H1 (cell line): ENCODE measurements around the gene CDC26. TPM values are rescaled to one million over a fixed set of nuclear protein-coding genes. Genes with fewer than 3 reads are reported as not detected.

Experiments used
- CTCF ChIA-PET: fragments of 300-600 bp; sonication (Branson Sonifier 250); formaldehyde crosslinking; loops from one replicate; lab custom pipeline; 2021; ENCODE audit not compliant: partially characterized antibody; lab: Charles Lee
- POLR2A ChIA-PET: fragments of 300-600 bp; sonication (Branson Sonifier 250); formaldehyde crosslinking; loops from one replicate; lab custom pipeline; 2021; ENCODE audit warnings: inconsistent platforms; ENCODE audit not compliant: partially characterized antibody; lab: Charles Lee
- DNase-seq, 2 experiments: peaks; one replicate each; pipeline versions ENCODE4 v3.0.0 to v3.0.0-alpha.2; 2010 to 2022; ENCODE audit warnings: low spot score in 2 of 2, low read depth in 1 of 2, mixed read lengths in 1 of 2
- FAIRE-seq: peaks from 2 replicates; lab custom pipeline; 2011; peaks lifted over from hg19 to GRCh38; lab: Jason Lieb, UNC
- H2AFZ ChIP-seq: 2 replicates; pipeline ENCODE4 v1.8.1; 2012; ENCODE audit warnings: low read length, inconsistent platforms
- H2AK5ac ChIP-seq: 2 replicates; pipeline ENCODE4 v1.6.1; 2013; ENCODE audit warnings: low read depth, low read length
- H2BK120ac ChIP-seq: replicated peaks from 2 replicates; pipeline ENCODE3; 2013; ENCODE audit warnings: low read depth, low read length, inconsistent platforms
- H2BK12ac ChIP-seq: 2 replicates; pipeline ENCODE4 v1.6.1; 2013; ENCODE audit warnings: low read depth, low read length
- H2BK15ac ChIP-seq: 2 replicates; pipeline ENCODE4 v1.6.1; 2013; ENCODE audit warnings: low read length
- H2BK20ac ChIP-seq: 2 replicates; pipeline ENCODE4 v1.6.1; 2013; ENCODE audit warnings: low read length
- H2BK5ac ChIP-seq: 2 replicates; pipeline ENCODE4 v1.6.1; 2013; ENCODE audit warnings: low read depth, low read length
- H3K14ac ChIP-seq: 2 replicates; pipeline ENCODE4 v1.6.1; 2013; ENCODE audit warnings: inconsistent platforms; ENCODE audit not compliant: insufficient read length
- H3K18ac ChIP-seq: 2 replicates; pipeline ENCODE4 v1.6.1; 2013; ENCODE audit warnings: low read length; ENCODE audit errors: extremely low read depth
- H3K23ac ChIP-seq: 2 replicates; pipeline ENCODE4 v1.6.1; 2013; ENCODE audit warnings: inconsistent platforms; ENCODE audit not compliant: insufficient read length
- H3K23me2 ChIP-seq: 2 replicates; pipeline ENCODE4 v1.6.1; 2013; ENCODE audit warnings: low read depth, low read length
- H3K27ac ChIP-seq: 2 replicates; pipeline ENCODE4 v1.6.1; 2011; ENCODE audit warnings: low read depth, low read length, inconsistent platforms
- H3K27me3 ChIP-seq, 4 experiments: replicated peaks in 1 of 4; 1 replicate in 1 of 4; 2 replicates in 3 of 4; pipeline versions ENCODE4 v1.6.1 to v1.8.1; 2011 to 2013; ENCODE audit warnings: low read length in 3 of 4, mild to moderate bottlenecking in 3 of 4, inconsistent platforms in 2 of 4, mixed read lengths in 2 of 4, moderate library complexity in 1 of 4; ENCODE audit not compliant: control insufficient read depth in 3 of 4, insufficient read depth in 3 of 4; ENCODE audit errors: extremely low read depth in 1 of 4
- H3K36me3 ChIP-seq, 4 experiments: 2 replicates each; pipeline versions ENCODE4 v1.6.1 to v1.8.1; 2011 to 2013; ENCODE audit warnings: mild to moderate bottlenecking in 4 of 4, low read length in 3 of 4, moderate library complexity in 2 of 4, control low read depth in 1 of 4, inconsistent platforms in 1 of 4; ENCODE audit not compliant: insufficient read depth in 4 of 4, control insufficient read depth in 2 of 4
- H3K4ac ChIP-seq: replicated peaks from 2 replicates; pipeline ENCODE3; 2013; ENCODE audit warnings: low read length, low read depth, mixed read lengths, inconsistent platforms; ENCODE audit not compliant: insufficient read length
- H3K4me1 ChIP-seq, 4 experiments: replicated peaks in 1 of 4; 1 replicate in 1 of 4; 2 replicates in 3 of 4; pipeline versions ENCODE4 v1.6.1 to v1.8.1; 2011 to 2013; ENCODE audit warnings: low read length in 3 of 4, inconsistent platforms in 2 of 4, mixed read lengths in 1 of 4; ENCODE audit not compliant: insufficient read depth in 4 of 4, control insufficient read depth in 3 of 4
- H3K4me2 ChIP-seq, 2 experiments: 2 replicates each; pipeline versions ENCODE4 v1.6.1 to v1.8.1; 2011 to 2013; ENCODE audit warnings: low read depth in 2 of 2, low read length in 2 of 2, control low read depth in 1 of 2, inconsistent platforms in 1 of 2, mild to moderate bottlenecking in 1 of 2; ENCODE audit not compliant: insufficient read depth in 1 of 2
- H3K4me3 ChIP-seq, 4 experiments: fragments of 200-600, 300-600 bp in 1 of 4; sonication (generic), shearing (Covaris generic), sonication (Bioruptor Twin) in 1 of 4; 2 replicates each; pipeline versions ENCODE4 v1.5.1 to v1.8.1; 2011 to 2016; ENCODE audit warnings: low read length in 4 of 4, low read depth in 3 of 4, control low read depth in 2 of 4, inconsistent platforms in 2 of 4, mild to moderate bottlenecking in 2 of 4, mixed read lengths in 1 of 4, moderate library complexity in 1 of 4; ENCODE audit not compliant: insufficient read depth in 2 of 4; ENCODE audit errors: extremely low read depth in 1 of 4
- H3K56ac ChIP-seq: replicated peaks from 2 replicates; pipeline ENCODE3; 2013; ENCODE audit warnings: low read depth, mild to moderate bottlenecking, mixed read lengths, low read length, inconsistent platforms; ENCODE audit not compliant: insufficient read length
- H3K79me1 ChIP-seq: 2 replicates; pipeline ENCODE4 v1.6.1; 2013; ENCODE audit warnings: low read depth, low read length, control low read depth
- H3K79me2 ChIP-seq, 2 experiments: 2 replicates each; pipeline versions ENCODE4 v1.6.1 to v1.8.1; 2012 to 2013; ENCODE audit warnings: low read length in 2 of 2, mild to moderate bottlenecking in 2 of 2, inconsistent platforms in 1 of 2; ENCODE audit not compliant: insufficient read depth in 2 of 2, control insufficient read depth in 1 of 2
- H3K9ac ChIP-seq, 4 experiments: replicated peaks in 1 of 4; 1 replicate in 1 of 4; 2 replicates in 3 of 4; pipeline versions ENCODE4 v1.6.1 to v1.8.1; 2011 to 2013; ENCODE audit warnings: low read depth in 3 of 4, low read length in 3 of 4, control low read depth in 2 of 4, mild to moderate bottlenecking in 2 of 4, moderate library complexity in 2 of 4, inconsistent platforms in 1 of 4; ENCODE audit errors: extremely low read depth in 1 of 4
- H3K9me3 ChIP-seq, 2 experiments: 2 replicates each; pipeline versions ENCODE4 v1.6.1 to v1.8.1; 2012 to 2013; ENCODE audit warnings: mild to moderate bottlenecking in 2 of 2, moderate library complexity in 2 of 2, control low read depth in 1 of 2, inconsistent platforms in 1 of 2, low read depth in 1 of 2, low read length in 1 of 2, mixed read lengths in 1 of 2; ENCODE audit not compliant: insufficient read depth in 2 of 2
- H4K20me1 ChIP-seq, 2 experiments: replicated peaks in 1 of 2; 2 replicates each; pipeline versions ENCODE3 to v1.8.1; 2011 to 2013; ENCODE audit warnings: inconsistent platforms in 2 of 2, low read length in 2 of 2, mild to moderate bottlenecking in 1 of 2; ENCODE audit not compliant: insufficient read depth in 2 of 2, control insufficient read depth in 1 of 2
- H4K5ac ChIP-seq: 2 replicates; pipeline ENCODE4 v1.6.1; 2013; ENCODE audit warnings: low read length, low read depth, mixed read lengths, inconsistent platforms; ENCODE audit not compliant: insufficient read length
- H4K8ac ChIP-seq: 2 replicates; pipeline ENCODE4 v1.8.0; 2013; ENCODE audit warnings: mild to moderate bottlenecking, moderate library complexity, low read length, inconsistent platforms; ENCODE audit not compliant: insufficient read depth; ENCODE audit errors: extremely low read depth
- H4K91ac ChIP-seq: replicated peaks from 2 replicates; pipeline ENCODE3; 2013; ENCODE audit warnings: low read length, mixed read lengths, inconsistent platforms; ENCODE audit not compliant: insufficient read length
- BACH1 ChIP-seq: IDR thresholded peaks from 2 replicates; pipeline ENCODE4 v1.6.1; 2012; ENCODE audit warnings: low read length, improper control_type of control experiment
- BCL11A ChIP-seq, 2 experiments: IDR thresholded peaks; one replicate each; pipeline ENCODE4 v1.6.1; 2011; ENCODE audit warnings: low read depth in 2 of 2, low read length in 2 of 2, mild to moderate bottlenecking in 2 of 2
- BRCA1 ChIP-seq: IDR thresholded peaks from 2 replicates; pipeline ENCODE4 v1.6.1; 2012; ENCODE audit warnings: low read depth, low read length, improper control_type of control experiment
- CBX5 ChIP-seq: fragments of 300-800, 300-1000 bp; sonication (generic); IDR thresholded peaks from 2 replicates; pipeline ENCODE4 v1.7.1; 2016; ENCODE audit warnings: antibody characterized with exemption, low read length, low read depth
- CBX8 ChIP-seq: fragments of 300-800, 300-1000 bp; sonication (generic); IDR thresholded peaks from 2 replicates; pipeline ENCODE4 v1.7.1; 2016; ENCODE audit warnings: low read depth, low read length, borderline replicate concordance
- CREB1 ChIP-seq: IDR thresholded peaks from 2 replicates; pipeline ENCODE4 v1.6.1; 2012; ENCODE audit warnings: inconsistent platforms
- GTF2F1 ChIP-seq: IDR thresholded peaks from 2 replicates; pipeline ENCODE4 v1.6.1; 2012; ENCODE audit warnings: low read depth, low read length, improper control_type of control experiment, borderline replicate concordance
- JUN ChIP-seq: IDR thresholded peaks from 2 replicates; pipeline ENCODE4 v1.6.1; 2011; ENCODE audit warnings: low read depth, mild to moderate bottlenecking, improper control_type of control experiment, low read length
- MAFK ChIP-seq: IDR thresholded peaks from 2 replicates; pipeline ENCODE4 v1.6.1; 2012; ENCODE audit warnings: low read depth, mild to moderate bottlenecking, improper control_type of control experiment, low read length
- SAP30 ChIP-seq: fragments of 300-600 bp; sonication (generic); IDR thresholded peaks from 2 replicates; pipeline ENCODE4 v1.7.1; 2012; ENCODE audit warnings: low read length, moderate library complexity, mild to moderate bottlenecking, inconsistent platforms; ENCODE audit not compliant: insufficient read depth, insufficient replicate concordance
- SIX5 ChIP-seq: IDR thresholded peaks from 2 replicates; pipeline ENCODE4 v1.6.1; 2011; ENCODE audit warnings: mild to moderate bottlenecking, low read depth, low read length
- SP4 ChIP-seq: IDR thresholded peaks from 2 replicates; pipeline ENCODE4 v1.6.1; 2012; ENCODE audit warnings: low read length, inconsistent platforms
- SRF ChIP-seq: IDR thresholded peaks from 2 replicates; pipeline ENCODE4 v1.6.1; 2011; ENCODE audit warnings: mild to moderate bottlenecking, low read depth, low read length, moderate library complexity
- TAF1 ChIP-seq: IDR thresholded peaks from 2 replicates; pipeline ENCODE4 v1.6.1; 2011; ENCODE audit warnings: mild to moderate bottlenecking, low read depth, low read length
- USF2 ChIP-seq: IDR thresholded peaks from 2 replicates; pipeline ENCODE4 v1.6.1; 2011; ENCODE audit warnings: low read length, improper control_type of control experiment
- WGBS, 2 experiments: shearing (Covaris generic) in 1 of 2; methylation state at CpG; one replicate each; pipeline versions ENCODE4 v1.1.6 to v1.1.7; 2013 to 2015; ENCODE audit warnings: low lambda C conversion rate in 2 of 2, mixed read lengths in 2 of 2, inconsistent platforms in 1 of 2, low coverage in 1 of 2, missing lambda C conversion rate in 1 of 2; ENCODE audit not compliant: insufficient replicate concordance in 2 of 2, insufficient coverage in 1 of 2, insufficient read length in 1 of 2; ENCODE audit errors: extremely low coverage in 1 of 2, missing lambda C conversion rate in 1 of 2; 5-methylcytosine and 5-hydroxymethylcytosine counted together
- polyA plus RNA-seq, 7 experiments: library from polyadenylated mRNA; depleted of rRNA in 3 of 7; stranded (reverse) in 5 of 7; unstranded in 2 of 7; fragments of >200 nt in 5 of 7; fragments of 200-250 nt in 2 of 7; gene quantifications; 1 replicate in 5 of 7; 2 replicates in 1 of 7; 4 replicates in 1 of 7; pipeline versions ENCODE4 v1.2.1 to v1.2.3, GENCODE V29; 2011 to 2013; ENCODE audit warnings: missing spikeins in 2 of 7, mixed read lengths in 2 of 7
- total RNA-seq: library from RNA; stranded (reverse); fragmentation: NEBNext Ultra II Directional; extraction: Animal tissue kit (Norgen Biotek cat#: 25700); gene quantifications from 2 replicates; pipeline ENCODE4 v1.2.1, GENCODE V29; 2021

The CDC26 gene
- total and polyA plus RNA-seq, 2 of the 8 experiments (the other 6 are each of a cell fraction or from before 2014, with no cell fraction given): 31.5 to 41.9 TPM

- DNase-seq (no peak), FAIRE-seq (no peak)
- H2BK12ac ChIP-seq: no peak overlapping the region
- H3K4me3 ChIP-seq: no peak overlapping the region
- H3K18ac ChIP-seq: no peak overlapping the region
- no peaks in the 10 kb centered on the region for H3K9me3 ChIP-seq
- H2BK20ac ChIP-seq: no peak overlapping the region
- no peaks in the 10 kb centered on the region for H3K36me3 ChIP-seq
- no peaks in the 10 kb centered on the region for H3K4me1 ChIP-seq
- no peak overlapping the region for H3K4me2 ChIP-seq
- no peak overlapping the region for H4K5ac ChIP-seq
- H3K23ac ChIP-seq: no peak overlapping the region
- H3K23me2 ChIP-seq: no peaks in the 10 kb centered on the region; the same call in 1 of the 2 replicates
- 66% methylated on average over 2 of the region's 2 CpGs; no CpG with 5 or more reads in 1 of the 2 experiments for WGBS, 2 experiments
- no peak overlapping the region for H3K4ac ChIP-seq
- no peak overlapping the region for H4K91ac ChIP-seq
- H3K9ac ChIP-seq: no peak overlapping the region
- H2AFZ ChIP-seq: no peak overlapping the region
- no peak overlapping the region for H3K14ac ChIP-seq
- no peak overlapping the region for H2BK15ac ChIP-seq
- ChIA-PET CTCF (interaction anchor here (0.9 to 3.3 kb wide), 11 partner anchors 8 to 274 kb away, joined by 3 to 19 read pairs (median 4); no protein-coding TSS in a partner anchor), POLR2A (interaction anchor here (1.0 kb wide), 1 partner anchor 31 kb away, joined by 4 read pairs; no protein-coding TSS in a partner anchor)
- H3K27me3 ChIP-seq: peaks cover 0 to 2% (median under 1%) of the 10 kb centered on the region in 4 experiments; a peak in 2 of 7 replicates
- H2AK5ac ChIP-seq: no peak overlapping the region
- no peak overlapping the region for H2BK5ac ChIP-seq
- no peak overlapping the region for H3K56ac ChIP-seq
- TF ChIP-seq SRF: no peak
- TF ChIP-seq USF2: no peak
- no peak for TF ChIP-seq BACH1
- TF ChIP-seq BRCA1: no peak
- no peak for TF ChIP-seq SP4
- TF ChIP-seq SIX5: no peak
- TF ChIP-seq CBX8: no peak
- no peak for TF ChIP-seq TAF1
- no peak for TF ChIP-seq JUN
- TF ChIP-seq MAFK: no peak
- TF ChIP-seq GTF2F1: no peak
- TF ChIP-seq CREB1: no peak
- no peak for TF ChIP-seq CBX5
- no peak for TF ChIP-seq BCL11A (IDR thresholded peaks at IDR 0.05; ENCODE audit: low read depth in 2 of 2, low read length in 2 of 2)
- TF ChIP-seq SAP30: no peak
- no peaks in the 10 kb centered on the region for H3K79me1 ChIP-seq
- no peak overlapping the region for H3K27ac ChIP-seq
- no peak overlapping the region for H4K8ac ChIP-seq
- no peak overlapping the region for H2BK120ac ChIP-seq
- H3K79me2 ChIP-seq: no peaks in the 10 kb centered on the region
- no peaks in the 10 kb centered on the region for H4K20me1 ChIP-seq
These were observed 43.7 kb upstream of the CDC26 start for GRCh38 chr9:113319054-113319453.
